CD4-positive, alpha-beta memory T cell (primary cell): Measurements from ENCODE around the gene NELFE. TPM values are rescaled to one million over a fixed set of nuclear protein-coding genes. Genes with fewer than 3 reads are reported as not detected.

Source experiments
- CTCF ChIA-PET: fragments of 350-600 bp; sonication (Branson Sonifier 250); formaldehyde crosslinking; loops from one replicate; lab custom pipeline; 2021; ENCODE audit warnings: inconsistent platforms; ENCODE audit not compliant: partially characterized antibody; lab: Charles Lee
- POLR2A ChIA-PET: fragments of 350-600 bp; sonication (Branson Sonifier 250); formaldehyde crosslinking; loops from one replicate; lab custom pipeline; 2021; ENCODE audit not compliant: partially characterized antibody; lab: Charles Lee
- DNase-seq, 5 donors: peaks; one replicate each; pipeline versions ENCODE4 v3.0.0 to v3.0.0-alpha.2; 2020 to 2022; ENCODE audit warnings: mixed read lengths in 1 of 5
- H3K27ac ChIP-seq: one replicate; pipeline ENCODE4 v1.7.0; 2013; ENCODE audit warnings: low read depth, low read length
- H3K27me3 ChIP-seq: 2 replicates; pipeline ENCODE4 v1.7.0; 2013; ENCODE audit warnings: mild to moderate bottlenecking, low read length, moderate library complexity; ENCODE audit not compliant: insufficient read depth
- H3K36me3 ChIP-seq: 2 replicates; pipeline ENCODE4 v1.7.0; 2013; ENCODE audit warnings: mild to moderate bottlenecking, low read length, moderate library complexity; ENCODE audit not compliant: insufficient read depth
- H3K4me1 ChIP-seq: 2 replicates; pipeline ENCODE4 v1.7.0; 2013; ENCODE audit warnings: mild to moderate bottlenecking, low read length, moderate library complexity; ENCODE audit not compliant: insufficient read depth
- H3K4me3 ChIP-seq, 2 donors: one replicate each; pipeline ENCODE4 v1.7.0; 2013; ENCODE audit warnings: low read length in 2 of 2, mild to moderate bottlenecking in 1 of 2
- H3K9me3 ChIP-seq, 2 donors: one replicate each; pipeline ENCODE4 v1.7.0; 2013; ENCODE audit warnings: low read length in 2 of 2, control low read depth in 1 of 2; ENCODE audit not compliant: control insufficient read depth in 1 of 2
- H3K27ac Mint-ChIP-seq, 7 donors: one replicate each; pipeline ENCODE4 v1.8.0; 2020 to 2021; ENCODE audit warnings: mixed read lengths in 7 of 7, mild to moderate bottlenecking in 6 of 7, inconsistent platforms in 3 of 7, moderate library complexity in 3 of 7
- H3K27me3 Mint-ChIP-seq, 2 donors: one replicate each; pipeline ENCODE4 v1.8.0; 2020 to 2021; ENCODE audit warnings: mixed read lengths in 2 of 2
- H3K36me3 Mint-ChIP-seq, 2 donors: one replicate each; pipeline ENCODE4 v1.8.0; 2020 to 2021; ENCODE audit warnings: mixed read lengths in 2 of 2, inconsistent platforms in 1 of 2, mild to moderate bottlenecking in 1 of 2
- H3K4me1 Mint-ChIP-seq, 4 donors: one replicate each; pipeline ENCODE4 v1.8.0; 2020 to 2021; ENCODE audit warnings: mixed read lengths in 4 of 4, mild to moderate bottlenecking in 1 of 4
- H3K4me3 Mint-ChIP-seq, 8 donors: one replicate each; pipeline ENCODE4 v1.8.0; 2020 to 2021; ENCODE audit warnings: mixed read lengths in 8 of 8, mild to moderate bottlenecking in 7 of 8, moderate library complexity in 6 of 8, inconsistent platforms in 3 of 8
- H3K9me3 Mint-ChIP-seq, 8 donors: one replicate each; pipeline ENCODE4 v1.8.0; 2020 to 2021; ENCODE audit warnings: mixed read lengths in 8 of 8, mild to moderate bottlenecking in 5 of 8, inconsistent platforms in 3 of 8, moderate library complexity in 1 of 8
- intact Hi-C: fragments of 100-400 bp; cut with micrococcal nuclease; formaldehyde crosslinking; loops from one replicate; pipeline ENCODE4 v1.15.1; 2023
- polyA plus RNA-seq, 2 donors: library from polyadenylated mRNA; unstranded; fragments of 300-500 nt; fragmentation: Illumina TruSeq; gene quantifications; one replicate each; pipeline ENCODE4 v1.2.3, GENCODE V29; 2021
- total RNA-seq, 2 experiments: library from RNA; stranded (reverse); gene quantifications; one replicate each; pipeline ENCODE4 v1.2.3, GENCODE V29; 2021

Gene NELFE
- total and polyA plus RNA-seq, 4 experiments from 2014 or later, result 45.8 to 78.5 (median 58.0) TPM

GRCh38 chr6:31946370-31946885 is 12.3 kb downstream of the NELFE start:
- Histone ChIP-seq H3K27ac (no peak overlapping the region), H3K36me3 (no peaks in the 10 kb centered on the region), H3K4me3 (no peak overlapping the region), H3K9me3 (no peaks in the 10 kb centered on the region), H3K27me3 (no peaks in the 10 kb centered on the region), H3K4me1 (no peaks in the 10 kb centered on the region)
- H3K27me3 Mint-ChIP-seq, result peaks cover 11 to 21% of the 10 kb centered on the region in 2 donors
- ChIA-PET POLR2A (no interaction called here), CTCF (no interaction called here)
- intact Hi-C loops, result no loop called here
- H3K4me3 Mint-ChIP-seq, result no peak overlapping the region
- DNase-seq, result no peak
- H3K27ac Mint-ChIP-seq, result peak overlapping the region in 1 of 7 donors; percentile 54
- peaks cover 0 to 2% (median 0%) of the 10 kb centered on the region in 8 donors for H3K9me3 Mint-ChIP-seq
- peaks cover 0 to 4% of the 10 kb centered on the region in 2 donors for H3K36me3 Mint-ChIP-seq
- H3K4me1 Mint-ChIP-seq, result no peaks in the 10 kb centered on the region

- ChIA-PET POLR2A (no interaction called here), CTCF (interaction anchor here (0.6 kb wide), 1 partner anchor 48 kb away, joined by 5 read pairs; the partner anchor contains the start of gene EHMT2)
- peaks cover 0 to 2% (median 0%) of the 10 kb centered on the region in 8 donors for H3K9me3 Mint-ChIP-seq
- H3K4me1 ChIP-seq, result no peaks in the 10 kb centered on the region
- no peak within 1 kb of the TSS for H3K27ac ChIP-seq
- no peak for DNase-seq
- H3K27me3 Mint-ChIP-seq, result peaks cover 11 to 21% of the 10 kb centered on the region in 2 donors
- H3K9me3 ChIP-seq, result no peaks in the 10 kb centered on the region
- H3K27me3 ChIP-seq, result no peaks in the 10 kb centered on the region
- no peaks in the 10 kb centered on the region for H3K36me3 Mint-ChIP-seq
- intact Hi-C loops, result no loop called here
- H3K36me3 ChIP-seq, result no peaks in the 10 kb centered on the region
- no peak within 1 kb of the TSS for H3K4me3 Mint-ChIP-seq
- no peak within 1 kb of the TSS for H3K4me3 ChIP-seq
- peak within 1 kb of the TSS in 2 of 7 donors; percentile 24 to 54 for H3K27ac Mint-ChIP-seq
- H3K4me1 Mint-ChIP-seq, result no peaks in the 10 kb centered on the region
These were observed 13.0 kb downstream of the NELFE start, which contains the start of gene CFB for GRCh38 chr6:31945507-31946369. CFB (plus strand) TSS chr6:31946095; CDS start chr6:31946222, 127 bp downstream.

- Histone ChIP-seq H3K9me3 (no peaks in the 10 kb centered on the region), H3K27me3 (no peaks in the 10 kb centered on the region), H3K27ac (no peak overlapping the region), H3K36me3 (no peaks in the 10 kb centered on the region), H3K4me3 (no peak overlapping the region), H3K4me1 (no peaks in the 10 kb centered on the region)
- Mint-ChIP-seq H3K9me3 (peaks cover 0 to 2% (median 0%) of the 10 kb centered on the region in 8 donors), H3K27me3 (peaks cover 11 to 23% of the 10 kb centered on the region in 2 donors), H3K4me1 (no peaks in the 10 kb centered on the region), H3K27ac (peak overlapping the region in 1 of 7 donors; percentile 37), H3K36me3 (no peaks in the 10 kb centered on the region), H3K4me3 (no peak overlapping the region)
- POLR2A ChIA-PET, result no interaction called here
- DNase-seq, result no peak
- intact Hi-C loops, result no loop called here
- CTCF ChIA-PET, result no interaction called here
These were observed 13.6 kb downstream of the NELFE start for GRCh38 chr6:31945154-31945506.

GRCh38 chr6:31943742-31944141 is 15.0 kb downstream of the NELFE start:
- H3K4me1 ChIP-seq, result no peaks in the 10 kb centered on the region
- H3K27me3 ChIP-seq, result no peaks in the 10 kb centered on the region
- no peak overlapping the region for H3K4me3 ChIP-seq
- Mint-ChIP-seq H3K27me3 (peaks cover 11 to 23% of the 10 kb centered on the region in 2 donors), H3K4me3 (no peak overlapping the region), H3K27ac (no peak overlapping the region), H3K4me1 (no peaks in the 10 kb centered on the region), H3K9me3 (peaks cover 0 to 2% (median 0%) of the 10 kb centered on the region in 8 donors), H3K36me3 (no peaks in the 10 kb centered on the region)
- CTCF ChIA-PET, result interaction anchor here (2.9 kb wide), 1 partner anchor 8 kb away, joined by 13 read pairs; no protein-coding TSS in a partner anchor
- H3K27ac ChIP-seq, result no peak overlapping the region
- POLR2A ChIA-PET, result no interaction called here
- H3K36me3 ChIP-seq, result no peaks in the 10 kb centered on the region
- intact Hi-C loops, result no loop called here
- no peak for DNase-seq
- no peaks in the 10 kb centered on the region for H3K9me3 ChIP-seq

GRCh38 chr6:31940256-31940664 is 18.5 kb downstream of the NELFE start:
- intact Hi-C loops, result no loop called here
- Histone ChIP-seq H3K27ac (no peak overlapping the region), H3K27me3 (no peaks in the 10 kb centered on the region), H3K4me3 (no peak overlapping the region), H3K36me3 (no peaks in the 10 kb centered on the region), H3K4me1 (no peaks in the 10 kb centered on the region), H3K9me3 (no peaks in the 10 kb centered on the region)
- POLR2A ChIA-PET, result interaction anchor here (0.6 kb wide), 1 partner anchor 1026 kb away, joined by 3 read pairs; the partner anchor contains the start of gene VARS2
- DNase-seq, result no peak
- H3K4me3 Mint-ChIP-seq, result no peak overlapping the region
- no peak overlapping the region for H3K27ac Mint-ChIP-seq
- no peaks in the 10 kb centered on the region for H3K4me1 Mint-ChIP-seq
- H3K27me3 Mint-ChIP-seq, result peaks cover 8 to 22% of the 10 kb centered on the region in 2 donors
- no peaks in the 10 kb centered on the region for H3K36me3 Mint-ChIP-seq
- peaks cover 0 to 2% (median 0%) of the 10 kb centered on the region in 8 donors for H3K9me3 Mint-ChIP-seq
- CTCF ChIA-PET, result no interaction called here

- Histone ChIP-seq H3K36me3 (no peaks in the 10 kb centered on the region), H3K4me3 (no peak overlapping the region), H3K4me1 (no peaks in the 10 kb centered on the region), H3K27me3 (no peaks in the 10 kb centered on the region), H3K27ac (no peak overlapping the region), H3K9me3 (no peaks in the 10 kb centered on the region)
- CTCF ChIA-PET, result interaction anchor here (1.6 kb wide), 1 partner anchor 47 kb away, joined by 3 read pairs; no protein-coding TSS in a partner anchor
- POLR2A ChIA-PET, result no interaction called here
- DNase-seq, result no peak
- peak overlapping the region in 1 of 8 donors; percentile 7 for H3K4me3 Mint-ChIP-seq
- H3K9me3 Mint-ChIP-seq, result no peaks in the 10 kb centered on the region
- H3K27ac Mint-ChIP-seq, result peak overlapping the region in 2 of 7 donors; percentile 24 to 51
- no peaks in the 10 kb centered on the region for H3K36me3 Mint-ChIP-seq
- intact Hi-C loops, result no loop called here
- H3K4me1 Mint-ChIP-seq, result no peaks in the 10 kb centered on the region
- peaks cover 0 to 6% of the 10 kb centered on the region in 2 donors for H3K27me3 Mint-ChIP-seq
These were observed 22.9 kb downstream of the NELFE start for GRCh38 chr6:31935823-31936222.

GRCh38 chr6:31935021-31935420 is 23.8 kb downstream of the NELFE start:
- H3K27me3 Mint-ChIP-seq, result peaks cover 0 to 3% of the 10 kb centered on the region in 2 donors
- no peaks in the 10 kb centered on the region for H3K4me1 Mint-ChIP-seq
- no peaks in the 10 kb centered on the region for H3K36me3 ChIP-seq
- no peaks in the 10 kb centered on the region for H3K9me3 Mint-ChIP-seq
- DNase-seq, result no peak
- H3K27ac ChIP-seq, result no peak overlapping the region
- intact Hi-C loops, result no loop called here
- H3K4me1 ChIP-seq, result no peaks in the 10 kb centered on the region
- H3K9me3 ChIP-seq, result no peaks in the 10 kb centered on the region
- no peak overlapping the region for H3K4me3 Mint-ChIP-seq
- H3K36me3 Mint-ChIP-seq, result no peaks in the 10 kb centered on the region
- CTCF ChIA-PET, result no interaction called here
- POLR2A ChIA-PET, result no interaction called here
- no peak overlapping the region for H3K4me3 ChIP-seq
- H3K27ac Mint-ChIP-seq, result no peak overlapping the region
- H3K27me3 ChIP-seq, result no peaks in the 10 kb centered on the region
